ENCODE data around the gene TMEM184B. TPM values are rescaled to one million over a fixed set of nuclear protein-coding genes. Genes with fewer than 3 reads are reported as not detected.

Gene TMEM184B
- total and polyA plus RNA-seq, 10 of the 15 experiments (the other 5 are each of a cell fraction or from before 2014, with no cell fraction given): 0.56 to 22.4 (median 7.9) TPM

- no peak for TF ChIP-seq SMAD1 (IDR thresholded peaks at IDR 0.05; ENCODE audit: low read depth, partially characterized antibody)
- TF ChIP-seq, protein P1, sequence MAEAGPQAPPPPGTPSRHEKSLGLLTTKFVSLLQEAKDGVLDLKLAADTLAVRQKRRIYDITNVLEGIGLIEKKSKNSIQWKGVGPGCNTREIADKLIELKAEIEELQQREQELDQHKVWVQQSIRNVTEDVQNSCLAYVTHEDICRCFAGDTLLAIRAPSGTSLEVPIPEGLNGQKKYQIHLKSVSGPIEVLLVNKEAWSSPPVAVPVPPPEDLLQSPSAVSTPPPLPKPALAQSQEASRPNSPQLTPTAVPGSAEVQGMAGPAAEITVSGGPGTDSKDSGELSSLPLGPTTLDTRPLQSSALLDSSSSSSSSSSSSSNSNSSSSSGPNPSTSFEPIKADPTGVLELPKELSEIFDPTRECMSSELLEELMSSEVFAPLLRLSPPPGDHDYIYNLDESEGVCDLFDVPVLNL (IDR thresholded peaks at IDR 0.05; ENCODE audit: low read depth, low read length): no peak
Observed at GRCh38 chr22:38220163-38220562, 52.6 kb downstream of the TMEM184B start (continued).

DNA sequence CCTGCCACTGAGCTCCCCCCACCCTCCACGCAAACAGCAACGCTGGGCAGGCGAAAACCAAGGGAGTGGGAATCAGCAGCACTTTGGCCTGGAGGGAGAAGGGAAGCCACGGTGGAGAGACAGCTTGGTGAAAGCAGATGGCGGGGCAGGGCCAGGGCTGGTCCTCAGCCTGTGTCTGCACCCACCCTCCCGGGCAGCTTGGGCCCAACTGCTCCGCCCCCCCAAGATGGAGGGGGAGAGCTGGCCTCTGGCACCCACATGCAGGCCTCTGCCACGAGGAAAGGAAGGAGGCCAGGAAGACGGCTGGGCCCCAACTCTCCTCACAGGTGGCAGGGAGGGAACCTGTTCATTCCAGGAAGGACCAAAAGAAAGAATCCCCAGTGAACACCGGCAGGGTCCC, 53.2 kb downstream of the TMEM184B start:
- Histone ChIP-seq H3K27me3 (replicated peaks in 1 of 2; ENCODE audit: control insufficient read depth in 2 of 2, insufficient read depth in 2 of 2, low read length in 1 of 2) (no peaks in the 10 kb centered on the region), H3K36me3 (ENCODE audit: control insufficient read depth in 2 of 2, insufficient read depth in 2 of 2, low read length in 1 of 2) (no peaks in the 10 kb centered on the region; a peak in 2 of 4 replicates), H3K9ac (ENCODE audit: control insufficient read depth, insufficient read depth, low read length) (no peak overlapping the region), H2AFZ (ENCODE audit: control insufficient read depth, low read depth, low read length) (no peak overlapping the region), H3K9me3 (replicated peaks; ENCODE audit: control insufficient read depth, insufficient read depth, low read length) (no peaks in the 10 kb centered on the region), H3K79me2 (ENCODE audit: control insufficient read depth, insufficient read depth, low read length) (no peaks in the 10 kb centered on the region), H3K4me1 (ENCODE audit: control insufficient read depth, insufficient read depth, low read length) (peaks cover 24% of the 10 kb centered on the region), H3K27ac (ENCODE audit: control insufficient read depth, insufficient read depth) (no peak overlapping the region), H3K4me2 (ENCODE audit: control insufficient read depth, insufficient read depth) (no peak overlapping the region), H3K4me3 (no peak overlapping the region), H4K20me1 (ENCODE audit: control insufficient read depth, insufficient read depth) (no peaks in the 10 kb centered on the region)
- WGBS (ENCODE audit: insufficient coverage, insufficient replicate concordance, low lambda C conversion rate, missing lambda C conversion rate): 79% methylated on average over 10 of the region's 10 CpGs
- BruUV-seq (replicated peaks): no TSS peak
- CTCF ChIA-PET: interaction anchor here (1.1 kb wide), 1 partner anchor 9 kb away, joined by 3 read pairs; no protein-coding TSS in a partner anchor
- no peak for DNase-seq (ENCODE audit: low read depth, low spot score)
- SMC1A ChIA-PET (ENCODE audit: uncharacterized antibody, unreplicated experiment): no interaction called here
- RAD21 ChIA-PET (ENCODE audit: unreplicated experiment): interaction anchor here (0.7 to 1.6 kb wide), 3 partner anchors 11 to 43 kb away, joined by 3 to 7 read pairs (median 3); no protein-coding TSS in a partner anchor
- POLR2A ChIA-PET: no interaction called here
- intact Hi-C loops (cut with micrococcal nuclease; ENCODE audit: unreplicated experiment) (loop anchor here (10.0 kb wide), 1 partner anchor 105 kb away; the partner anchor contains the start of gene BAIAP2L2), in situ Hi-C loops (cut with MboI) (no loop called here)
- no peak for ATAC-seq
- FAIRE-seq: no peak
- no peak for TF ChIP-seq RAD21 (IDR thresholded peaks at IDR 0.05; ENCODE audit: insufficient read depth, low read depth, low read length)
- no peak for TF ChIP-seq BRCA1 (IDR thresholded peaks at IDR 0.05; ENCODE audit: low read depth, low read length)
- no peak for TF ChIP-seq BACH1 (IDR thresholded peaks at IDR 0.05; ENCODE audit: borderline replicate concordance)
- no peak for TF ChIP-seq SP1 (IDR thresholded peaks at IDR 0.05; ENCODE audit: low read depth, low read length)
- no peak for TF ChIP-seq NFYA (IDR thresholded peaks at IDR 0.05; ENCODE audit: borderline replicate concordance, low read depth, low read length)
- TF ChIP-seq E4F1 (IDR thresholded peaks at IDR 0.05; ENCODE audit: borderline replicate concordance, partially characterized antibody): no peak
- TF ChIP-seq ETV6 (conservative IDR thresholded peaks at IDR 0.05 in 1 of 2, IDR thresholded peaks at IDR 0.05 in 1 of 2; ENCODE audit: borderline replicate concordance in 1 of 2, low read depth in 1 of 2): no peak
- TF ChIP-seq YY1 (IDR thresholded peaks at IDR 0.05; ENCODE audit: low read depth, low read length): no peak
- TF ChIP-seq BCL3 (IDR thresholded peaks at IDR 0.05; ENCODE audit: borderline replicate concordance, insufficient read depth, low read depth, low read length, poor library complexity, severe bottlenecking): no peak
- TF ChIP-seq POLR2AphosphoS2 (IDR thresholded peaks at IDR 0.05; ENCODE audit: low read depth, low read length): no peak
- no peak for TF ChIP-seq CBX5 (IDR thresholded peaks at IDR 0.05; ENCODE audit: low read depth)
- TF ChIP-seq BCLAF1 (IDR thresholded peaks at IDR 0.05): no peak

All from GM12878 (cell line).